HEK293 (cell line): ENCODE data around the gene EVL.

ENCODE experiments used
- CTCF ChIA-PET: fragments of 350-600 bp; formaldehyde crosslinking; extraction: SDS; loops from one replicate; lab custom pipeline; 2021; ENCODE audit warnings: antibody characterized with exemption; lab: Yijun Ruan, JAX
- POLR2A ChIA-PET: fragments of 300-600 bp; formaldehyde crosslinking; extraction: SDS; loops from one replicate; lab custom pipeline; 2020; ENCODE audit warnings: antibody characterized with exemption, inconsistent platforms; lab: Yijun Ruan, JAX
- H3K27ac ChIP-seq: fragments of 200-500 bp; sonication (Bioruptor generic); 2 replicates; pipeline ENCODE4 v1.5.1; 2014; ENCODE audit warnings: low read depth, low read length, control low read depth, inconsistent platforms; ENCODE audit errors: extremely low read depth
- H3K36me3 ChIP-seq, 2 experiments: fragments of 200-500 bp in 1 of 2; sonication (Bioruptor generic) in 1 of 2; 1 replicate in 1 of 2; 2 replicates in 1 of 2; pipeline ENCODE4 v1.5.1; 2014 to 2017; ENCODE audit warnings: inconsistent platforms in 2 of 2, low read length in 2 of 2; ENCODE audit not compliant: control insufficient read depth in 2 of 2, insufficient read depth in 1 of 2
- H3K4me1 ChIP-seq: fragments of 200-500 bp; sonication (Bioruptor generic); 2 replicates; pipeline ENCODE4 v1.5.1; 2014; ENCODE audit warnings: mild to moderate bottlenecking, low read length, inconsistent platforms; ENCODE audit not compliant: control insufficient read depth, insufficient read depth
- H3K4me3 ChIP-seq: 2 replicates; pipeline ENCODE4 v1.5.1; 2011; ENCODE audit warnings: low read depth, mild to moderate bottlenecking, control low read depth, low read length, moderate library complexity
- H3K9me3 ChIP-seq: fragments of 200-500 bp; sonication (Bioruptor generic); 2 replicates; pipeline ENCODE4 v1.5.1; 2014; ENCODE audit warnings: low read depth, low read length, inconsistent platforms; ENCODE audit not compliant: control insufficient read depth, insufficient read depth
- EGR2 ChIP-seq: fragments of 450-650 bp; formaldehyde crosslinking; IDR thresholded peaks from 2 replicates; pipeline ENCODE4 v1.5.1; 2016; ENCODE audit warnings: low read depth, missing biosample characterization, missing genetic modification characterization
- GLI4 ChIP-seq: fragments of 450-650 bp; formaldehyde crosslinking; IDR thresholded peaks from 2 replicates; pipeline ENCODE4 v1.5.1; 2016; ENCODE audit warnings: missing biosample characterization, missing genetic modification characterization
- HOXC10 ChIP-seq: sonication (generic); formaldehyde crosslinking; IDR thresholded peaks from 2 replicates; pipeline ENCODE4 v1.8.1; 2023; ENCODE audit warnings: mild to moderate bottlenecking, missing genetic modification reagents
- KLF10 ChIP-seq: fragments of 450-650 bp; IDR thresholded peaks from 2 replicates; pipeline ENCODE4 v1.5.1; 2018; ENCODE audit warnings: missing biosample characterization, mild to moderate bottlenecking, missing genetic modification characterization
- OSR2 ChIP-seq: fragments of 450-650 bp; formaldehyde crosslinking; IDR thresholded peaks from 2 replicates; pipeline ENCODE4 v1.5.1; 2016; ENCODE audit warnings: missing biosample characterization, missing genetic modification characterization
- ZBTB48 ChIP-seq: fragments of 450-650 bp; formaldehyde crosslinking; IDR thresholded peaks from 2 replicates; pipeline ENCODE4 v1.5.1; 2016; ENCODE audit warnings: missing biosample characterization, missing genetic modification characterization
- ZFHX2 ChIP-seq: fragments of 450-650 bp; formaldehyde crosslinking; conservative IDR thresholded peaks from 2 replicates; pipeline ENCODE4 v1.5.1; 2016; ENCODE audit warnings: missing biosample characterization, missing genetic modification characterization
- ZFP37 ChIP-seq: fragments of 450-650 bp; formaldehyde crosslinking; IDR thresholded peaks from 2 replicates; pipeline ENCODE4 v1.5.1; 2016; ENCODE audit warnings: missing biosample characterization, missing genetic modification characterization
- ZFP69B ChIP-seq: fragments of 450-650 bp; formaldehyde crosslinking; IDR thresholded peaks from 2 replicates; pipeline ENCODE4 v1.5.1; 2016; ENCODE audit warnings: missing biosample characterization, missing genetic modification characterization
- ZNF48 ChIP-seq: fragments of 450-650 bp; formaldehyde crosslinking; IDR thresholded peaks from 2 replicates; pipeline ENCODE4 v1.5.1; 2016; ENCODE audit warnings: missing biosample characterization, missing genetic modification characterization
- ZNF610 ChIP-seq: fragments of 450-650 bp; formaldehyde crosslinking; IDR thresholded peaks from 2 replicates; pipeline ENCODE4 v1.5.1; 2016; ENCODE audit warnings: missing biosample characterization, missing genetic modification characterization, borderline replicate concordance
- ZNF701 ChIP-seq: fragments of 450-650 bp; formaldehyde crosslinking; IDR thresholded peaks from 2 replicates; pipeline ENCODE4 v1.5.1; 2016; ENCODE audit warnings: missing biosample characterization, missing genetic modification characterization
- ZNF768 ChIP-seq: fragments of 450-650 bp; formaldehyde crosslinking; IDR thresholded peaks from 2 replicates; pipeline ENCODE4 v1.5.1; 2018; ENCODE audit warnings: missing biosample characterization, mild to moderate bottlenecking, missing genetic modification characterization
- ZNF777 ChIP-seq: fragments of 450-650 bp; formaldehyde crosslinking; IDR thresholded peaks from 2 replicates; pipeline ENCODE4 v1.5.1; 2017; ENCODE audit warnings: missing biosample characterization, missing genetic modification characterization, borderline replicate concordance
- ZSCAN23 ChIP-seq: fragments of 450-650 bp; formaldehyde crosslinking; IDR thresholded peaks from 2 replicates; pipeline ENCODE4 v1.5.1; 2016; ENCODE audit warnings: missing biosample characterization, missing genetic modification characterization
- TF ChIP-seq, protein P1 (sequence below): fragments of 450-650 bp; formaldehyde crosslinking; conservative IDR thresholded peaks from 2 replicates; pipeline ENCODE4 v1.5.1; 2016; ENCODE audit warnings: low read depth, missing biosample characterization, missing genetic modification characterization
- TF ChIP-seq, protein P2 (sequence below): fragments of 450-650 bp; formaldehyde crosslinking; IDR thresholded peaks from 2 replicates; pipeline ENCODE4 v1.5.1; 2017; ENCODE audit warnings: missing biosample characterization, mild to moderate bottlenecking, missing genetic modification characterization, moderate library complexity

Gene EVL

DNA sequence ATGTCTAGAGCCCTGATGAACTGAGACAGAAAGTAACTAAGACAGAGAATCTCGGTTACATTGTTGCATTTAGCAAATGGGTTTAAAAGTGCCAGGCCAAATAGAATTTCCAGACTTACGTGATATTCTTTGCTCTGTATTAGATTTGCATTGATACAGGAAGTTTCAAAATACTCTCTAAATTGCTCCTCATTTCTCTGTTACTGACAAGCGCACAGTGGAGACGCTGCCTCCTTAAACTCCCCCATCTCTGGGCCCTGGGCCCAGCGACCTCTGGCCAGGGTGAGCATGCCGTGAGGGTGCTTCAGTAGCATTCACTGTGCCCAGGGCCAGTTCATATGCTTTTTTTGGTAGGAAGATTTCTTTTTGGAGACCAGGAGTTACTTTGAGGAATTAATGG, 22.9 kb upstream of the EVL start:
- Histone ChIP-seq H3K36me3 (no peaks in the 10 kb centered on the region; a peak in 1 of 3 replicates), H3K9me3 (no peaks in the 10 kb centered on the region), H3K4me1 (peaks cover 9% of the 10 kb centered on the region), H3K4me3 (no peak overlapping the region), H3K27ac (no peak overlapping the region)
- ChIA-PET POLR2A (no interaction called here), CTCF (interaction anchor here (0.8 kb wide), 1 partner anchor 9 kb away, joined by 3 read pairs; no protein-coding TSS in a partner anchor)
- TF ChIP-seq ZNF701 (tag by site-specific recombination), result no peak
- TF ChIP-seq GLI4, result no peak
- TF ChIP-seq ZNF777 (tag by site-specific recombination), result no peak

DNA sequence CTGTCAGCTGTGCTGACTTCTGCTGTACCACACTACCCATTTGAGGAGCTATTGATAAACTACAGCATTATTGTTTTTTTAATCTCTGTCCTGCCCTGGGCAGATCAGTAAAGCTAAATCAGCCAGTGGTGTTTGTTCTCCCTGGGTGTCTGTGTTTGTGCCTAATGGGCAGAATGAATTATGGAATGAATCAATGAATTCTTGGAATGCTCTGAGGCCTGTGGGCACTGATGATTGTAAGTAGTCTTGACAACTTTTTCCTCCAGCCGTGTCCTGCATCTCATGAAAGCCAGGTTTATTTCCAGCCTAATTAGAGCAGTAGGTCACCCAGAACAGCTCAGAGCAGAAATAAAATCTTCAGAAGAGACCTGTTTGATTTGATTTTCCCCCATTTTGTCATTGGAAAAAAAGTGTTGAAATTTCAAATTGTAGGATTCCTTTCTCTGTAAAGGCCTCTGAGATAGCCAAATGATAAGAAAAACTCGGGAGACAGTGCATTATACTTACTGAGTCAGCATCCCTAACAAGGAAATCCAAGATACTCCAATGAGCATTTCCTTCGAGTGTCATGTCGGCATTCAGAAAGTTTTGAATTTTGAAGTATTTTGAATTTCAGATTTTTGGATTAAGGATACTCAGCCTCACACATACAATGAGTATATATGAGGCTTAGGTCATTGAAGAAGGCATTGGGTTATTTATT, 19.4 kb upstream of the EVL start:
- TF ChIP-seq ZSCAN23 (tag by site-specific recombination) (no peak), EGR2 (no peak)
- Histone ChIP-seq H3K36me3 (no peaks in the 10 kb centered on the region; a peak in 1 of 3 replicates), H3K27ac (no peak overlapping the region), H3K4me1 (no peaks in the 10 kb centered on the region), H3K9me3 (no peaks in the 10 kb centered on the region), H3K4me3 (no peak overlapping the region)
- ChIA-PET CTCF (interaction anchor here (1.5 kb wide), 1 partner anchor 62 kb away, joined by 8 read pairs; no protein-coding TSS in a partner anchor), POLR2A (no interaction called here)

DNA sequence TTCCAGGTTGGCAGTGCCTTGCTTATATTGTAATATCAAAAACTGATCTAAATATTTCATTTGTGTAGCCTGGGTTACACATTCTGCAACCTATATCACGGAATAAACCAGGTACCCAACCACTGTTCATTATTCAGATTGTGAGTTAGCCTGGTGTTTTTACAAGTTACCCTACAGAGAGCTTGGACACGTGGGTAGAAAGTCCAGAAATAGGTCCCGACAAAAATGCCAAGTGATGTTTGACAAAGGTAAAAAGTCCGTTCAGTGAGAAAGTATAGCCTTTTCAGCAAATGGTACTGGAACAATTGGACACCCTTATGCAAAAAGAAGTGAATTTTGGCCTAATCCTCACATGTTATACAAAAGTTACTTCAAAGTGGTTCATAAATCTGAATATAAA, 17.6 kb upstream of the EVL start:
- POLR2A ChIA-PET, result interaction anchor here (1.2 kb wide), 1 partner anchor 10 kb away, joined by 4 read pairs; no protein-coding TSS in a partner anchor
- no peak for TF ChIP-seq HOXC10 (CRISPR knock-in tag)
- TF ChIP-seq ZNF610 (tag by site-specific recombination), result no peak
- TF ChIP-seq ZFP37 (tag by site-specific recombination), result no peak
- H3K4me1 ChIP-seq, result no peaks in the 10 kb centered on the region
- H3K9me3 ChIP-seq, result no peaks in the 10 kb centered on the region
- no peaks in the 10 kb centered on the region; a peak in 1 of 3 replicates for H3K36me3 ChIP-seq
- H3K27ac ChIP-seq, result no peak overlapping the region
- no peak overlapping the region for H3K4me3 ChIP-seq
- CTCF ChIA-PET, result interaction anchor here (0.6 kb wide), 1 partner anchor 107 kb away, joined by 3 read pairs; no protein-coding TSS in a partner anchor

DNA sequence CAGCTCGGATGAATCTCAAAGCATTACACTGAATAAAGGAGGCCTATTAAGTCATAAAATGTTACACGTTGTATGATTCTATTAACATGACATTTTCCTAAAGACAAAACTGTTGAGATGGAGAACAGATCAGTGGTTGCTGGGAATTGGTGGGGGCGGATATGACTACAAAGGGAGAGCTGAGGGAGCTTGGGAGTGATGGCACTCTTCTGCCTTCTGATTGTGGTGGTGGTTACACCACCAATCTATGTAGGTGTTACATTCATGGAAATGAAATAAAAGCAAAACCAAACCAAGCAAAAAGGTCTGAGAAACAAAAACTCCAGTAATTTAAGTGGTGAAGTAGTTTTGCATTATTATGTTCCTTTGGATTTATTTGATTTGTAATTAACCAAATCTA, 16.4 kb upstream of the EVL start:
- CTCF ChIA-PET, result interaction anchor here (0.7 to 1.1 kb wide), 3 partner anchors 24 to 67 kb away, joined by 3 to 4 read pairs (median 3); no protein-coding TSS in a partner anchor
- POLR2A ChIA-PET, result no interaction called here
- Histone ChIP-seq H3K9me3 (no peaks in the 10 kb centered on the region), H3K4me1 (no peaks in the 10 kb centered on the region), H3K4me3 (no peak overlapping the region), H3K27ac (no peak overlapping the region), H3K36me3 (no peaks in the 10 kb centered on the region; a peak in 1 of 3 replicates)
- TF ChIP-seq OSR2 (tag by site-specific recombination) (no peak), EGR2 (peak; percentile 56), ZFHX2 (tag by site-specific recombination) (peak; percentile 66; the same call in 1 of the 2 replicates)

DNA sequence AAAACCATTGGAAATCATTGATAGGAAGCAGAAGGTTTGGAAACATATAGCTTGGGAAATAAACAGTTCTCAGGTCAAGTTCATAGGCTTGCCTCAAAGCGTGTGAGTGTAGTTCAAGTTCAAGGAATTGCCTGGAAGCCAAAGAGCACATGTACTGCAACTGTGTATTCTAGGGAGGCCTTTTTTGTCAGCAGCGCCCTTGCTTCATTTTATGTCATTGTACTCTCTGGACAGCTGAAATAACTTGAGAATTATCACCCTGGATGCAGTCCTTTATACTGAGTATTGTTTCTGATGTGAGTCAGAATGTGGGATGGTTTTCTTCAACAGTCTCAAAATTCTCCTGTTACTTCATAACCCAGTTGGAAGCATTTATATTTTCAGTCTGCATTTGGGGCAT, 16.0 kb upstream of the EVL start:
- Histone ChIP-seq H3K27ac (no peak overlapping the region), H3K4me3 (no peak overlapping the region), H3K9me3 (no peaks in the 10 kb centered on the region), H3K36me3 (no peaks in the 10 kb centered on the region; a peak in 1 of 3 replicates), H3K4me1 (no peaks in the 10 kb centered on the region)
- TF ChIP-seq ZFP69B (tag by site-specific recombination), result no peak
- TF ChIP-seq, protein P1, sequence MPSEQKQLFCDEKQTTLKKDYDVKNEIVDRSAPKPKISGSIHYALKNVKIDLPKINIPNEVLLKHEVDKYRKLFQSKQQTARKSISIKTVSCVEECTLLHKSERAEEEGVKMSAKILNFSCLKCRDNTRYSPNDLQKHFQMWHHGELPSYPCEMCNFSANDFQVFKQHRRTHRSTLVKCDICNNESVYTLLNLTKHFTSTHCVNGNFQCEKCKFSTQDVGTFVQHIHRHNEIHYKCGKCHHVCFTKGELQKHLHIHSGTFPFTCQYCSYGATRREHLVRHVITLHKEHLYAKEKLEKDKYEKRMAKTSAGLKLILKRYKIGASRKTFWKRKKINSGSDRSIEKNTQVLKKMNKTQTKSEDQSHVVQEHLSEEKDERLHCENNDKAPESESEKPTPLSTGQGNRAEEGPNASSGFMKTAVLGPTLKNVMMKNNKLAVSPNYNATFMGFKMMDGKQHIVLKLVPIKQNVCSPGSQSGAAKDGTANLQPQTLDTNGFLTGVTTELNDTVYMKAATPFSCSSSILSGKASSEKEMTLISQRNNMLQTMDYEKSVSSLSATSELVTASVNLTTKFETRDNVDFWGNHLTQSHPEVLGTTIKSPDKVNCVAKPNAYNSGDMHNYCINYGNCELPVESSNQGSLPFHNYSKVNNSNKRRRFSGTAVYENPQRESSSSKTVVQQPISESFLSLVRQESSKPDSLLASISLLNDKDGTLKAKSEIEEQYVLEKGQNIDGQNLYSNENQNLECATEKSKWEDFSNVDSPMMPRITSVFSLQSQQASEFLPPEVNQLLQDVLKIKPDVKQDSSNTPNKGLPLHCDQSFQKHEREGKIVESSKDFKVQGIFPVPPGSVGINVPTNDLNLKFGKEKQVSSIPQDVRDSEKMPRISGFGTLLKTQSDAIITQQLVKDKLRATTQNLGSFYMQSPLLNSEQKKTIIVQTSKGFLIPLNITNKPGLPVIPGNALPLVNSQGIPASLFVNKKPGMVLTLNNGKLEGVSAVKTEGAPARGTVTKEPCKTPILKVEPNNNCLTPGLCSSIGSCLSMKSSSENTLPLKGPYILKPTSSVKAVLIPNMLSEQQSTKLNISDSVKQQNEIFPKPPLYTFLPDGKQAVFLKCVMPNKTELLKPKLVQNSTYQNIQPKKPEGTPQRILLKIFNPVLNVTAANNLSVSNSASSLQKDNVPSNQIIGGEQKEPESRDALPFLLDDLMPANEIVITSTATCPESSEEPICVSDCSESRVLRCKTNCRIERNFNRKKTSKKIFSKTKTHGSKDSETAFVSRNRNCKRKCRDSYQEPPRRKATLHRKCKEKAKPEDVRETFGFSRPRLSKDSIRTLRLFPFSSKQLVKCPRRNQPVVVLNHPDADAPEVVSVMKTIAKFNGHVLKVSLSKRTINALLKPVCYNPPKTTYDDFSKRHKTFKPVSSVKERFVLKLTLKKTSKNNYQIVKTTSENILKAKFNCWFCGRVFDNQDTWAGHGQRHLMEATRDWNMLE (tag by site-specific recombination), result no peak
- no peak for TF ChIP-seq ZBTB48 (tag by site-specific recombination)
- TF ChIP-seq ZNF768, result no peak
- TF ChIP-seq ZFHX2 (tag by site-specific recombination), result no peak
- no peak for TF ChIP-seq KLF10 (tag by site-specific recombination)
- TF ChIP-seq ZNF48 (tag by site-specific recombination), result no peak
- TF ChIP-seq, protein P2, sequence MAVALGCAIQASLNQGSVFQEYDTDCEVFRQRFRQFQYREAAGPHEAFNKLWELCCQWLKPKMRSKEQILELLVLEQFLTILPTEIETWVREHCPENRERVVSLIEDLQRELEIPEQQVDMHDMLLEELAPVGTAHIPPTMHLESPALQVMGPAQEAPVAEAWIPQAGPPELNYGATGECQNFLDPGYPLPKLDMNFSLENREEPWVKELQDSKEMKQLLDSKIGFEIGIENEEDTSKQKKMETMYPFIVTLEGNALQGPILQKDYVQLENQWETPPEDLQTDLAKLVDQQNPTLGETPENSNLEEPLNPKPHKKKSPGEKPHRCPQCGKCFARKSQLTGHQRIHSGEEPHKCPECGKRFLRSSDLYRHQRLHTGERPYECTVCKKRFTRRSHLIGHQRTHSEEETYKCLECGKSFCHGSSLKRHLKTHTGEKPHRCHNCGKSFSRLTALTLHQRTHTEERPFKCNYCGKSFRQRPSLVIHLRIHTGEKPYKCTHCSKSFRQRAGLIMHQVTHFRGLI (tag by site-specific recombination), result no peak
- CTCF ChIA-PET, result interaction anchor here (1.0 to 1.1 kb wide), 2 partner anchors 24 to 59 kb away, joined by 3 to 4 read pairs; no protein-coding TSS in a partner anchor
- POLR2A ChIA-PET, result no interaction called here
